ENCODE data around the gene CLOCK.

The CLOCK gene

DNA sequence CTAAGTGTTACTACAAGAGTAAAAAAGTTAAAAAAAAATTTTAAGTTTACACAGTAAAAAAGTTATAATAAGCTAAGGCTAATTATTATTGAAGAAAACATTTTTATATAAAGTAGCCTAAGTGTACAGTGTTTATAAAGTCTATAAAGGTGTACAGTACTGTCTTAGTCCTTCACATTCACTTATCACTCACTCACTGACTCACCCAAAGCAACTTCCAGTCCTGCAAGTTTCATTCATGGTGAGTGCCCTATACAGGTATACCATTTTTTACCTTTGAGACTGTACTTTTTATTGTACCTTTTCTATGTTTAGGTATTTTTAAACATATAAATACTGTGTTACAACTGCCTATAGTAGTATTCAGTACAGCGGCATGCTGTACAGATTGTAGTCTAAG lies 76.7 kb downstream of the CLOCK start:
- no peak for DNase-seq

DNA sequence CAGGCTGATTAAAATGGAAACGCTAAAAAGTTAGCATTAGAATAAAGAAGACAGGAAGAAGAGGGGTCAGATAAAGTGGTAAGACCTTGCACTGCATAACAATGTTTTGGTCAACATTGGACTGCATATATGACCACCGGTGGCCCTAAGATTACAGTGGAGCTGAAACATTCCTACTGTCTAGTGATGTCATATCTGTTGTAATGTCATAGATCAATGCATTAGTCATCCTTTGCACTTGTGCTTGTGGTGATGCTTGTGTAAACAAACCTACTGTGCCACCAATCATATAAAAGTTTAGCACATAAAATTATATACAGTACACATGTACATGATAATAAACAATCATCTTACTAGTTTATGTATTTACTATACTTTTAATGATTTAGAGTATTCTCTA lies 78.0 kb downstream of the CLOCK start:
- no peak for DNase-seq

DNA sequence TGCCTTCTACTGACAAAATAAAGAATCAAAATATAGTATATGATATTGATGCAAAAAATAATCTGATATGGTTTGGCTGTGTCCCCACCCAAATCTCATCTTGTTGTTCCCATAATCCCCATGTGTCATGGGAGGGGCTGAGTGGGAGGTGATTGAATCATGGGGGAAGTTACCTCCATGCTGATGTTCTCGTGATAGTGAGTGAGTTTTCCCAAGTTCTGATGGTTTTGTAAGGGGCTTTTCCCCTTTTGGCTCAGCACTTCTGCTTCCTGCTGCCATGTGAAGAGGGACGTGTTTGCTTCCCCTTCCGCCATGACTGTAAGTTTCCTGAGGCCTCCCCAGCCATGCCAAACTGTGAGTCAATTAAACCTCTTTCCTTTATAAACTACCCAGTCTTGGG lies 80.7 kb downstream of the CLOCK start:
- DNase-seq: no peak

DNA sequence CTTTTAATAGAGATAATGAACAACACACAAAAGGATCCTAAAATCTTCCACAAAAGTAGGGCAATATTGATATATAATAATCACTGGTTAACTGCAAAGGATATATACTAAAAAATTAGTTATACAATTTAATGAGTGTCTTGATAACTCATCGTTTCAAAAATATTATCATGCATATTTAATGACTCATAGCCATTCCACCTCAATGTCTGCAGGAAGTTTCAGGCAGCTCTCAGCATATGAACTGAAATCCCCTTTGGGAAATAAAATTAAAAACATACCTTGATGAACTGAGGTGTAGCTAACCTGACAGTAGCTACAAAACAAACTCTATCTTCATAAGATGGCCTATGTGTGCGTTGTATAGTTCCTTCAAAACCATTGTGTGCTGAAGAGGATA lies 88.1 kb downstream of the CLOCK start:
- DNase-seq: no peak

DNA sequence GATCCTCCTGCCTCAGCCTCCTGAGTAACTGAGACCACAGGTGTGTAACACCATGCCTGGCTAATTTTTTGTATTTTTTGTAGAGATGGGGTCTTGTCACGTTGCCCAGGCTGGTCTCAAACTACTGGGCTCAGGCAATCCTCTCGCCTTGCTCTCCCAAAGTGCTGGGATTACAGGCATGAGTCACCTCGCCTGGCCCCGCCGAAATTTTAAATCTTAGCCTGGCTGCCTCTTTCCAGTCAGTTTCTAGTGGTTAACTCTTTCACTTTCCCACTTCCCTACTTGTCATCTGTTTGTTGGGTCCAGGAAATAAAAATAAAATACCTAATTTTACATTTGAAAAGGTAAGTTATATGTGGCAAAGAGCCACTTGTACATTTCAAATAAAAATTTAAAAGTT lies 88.5 kb downstream of the CLOCK start:
- DNase-seq: no peak

DNA sequence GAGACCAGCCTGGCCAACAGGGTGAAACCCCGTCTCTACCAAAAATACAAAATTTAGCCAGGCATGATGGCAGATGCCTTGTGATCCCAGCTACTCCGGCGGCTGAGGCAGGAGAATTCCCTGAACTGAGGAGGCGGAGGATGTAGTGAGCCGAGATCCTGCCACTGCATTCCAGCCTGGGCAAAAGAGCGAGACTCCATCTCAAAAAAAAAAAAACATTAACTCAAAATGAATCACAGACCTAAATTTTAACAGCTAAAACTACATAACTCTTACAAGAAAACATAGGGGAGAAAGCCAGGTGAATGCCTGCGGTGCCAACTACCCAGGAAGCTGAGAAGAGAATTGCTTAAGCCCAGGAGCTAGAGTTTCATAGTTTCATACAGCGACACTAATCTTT lies 96.1 kb downstream of the CLOCK start:
- no peak for DNase-seq

DNA sequence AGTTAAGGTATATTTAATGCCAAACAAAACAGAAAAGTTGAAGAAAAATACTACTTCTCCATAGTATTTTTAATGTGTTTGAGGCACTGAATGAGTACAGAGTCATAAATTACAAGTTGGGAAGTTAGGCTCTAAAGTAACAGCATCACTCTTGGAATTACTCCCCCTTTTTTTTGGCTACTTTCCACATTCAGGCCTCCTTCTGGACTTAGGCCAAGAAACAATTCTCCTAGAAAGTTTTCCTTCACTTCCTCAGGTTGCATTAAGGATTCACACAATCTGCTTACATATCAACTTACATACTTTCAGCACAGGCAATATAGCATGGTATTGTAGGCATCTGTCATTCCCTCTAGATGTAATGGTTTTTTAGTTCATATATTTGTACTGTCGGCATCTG lies 98.9 kb downstream of the CLOCK start:
- no peak for DNase-seq

DNA sequence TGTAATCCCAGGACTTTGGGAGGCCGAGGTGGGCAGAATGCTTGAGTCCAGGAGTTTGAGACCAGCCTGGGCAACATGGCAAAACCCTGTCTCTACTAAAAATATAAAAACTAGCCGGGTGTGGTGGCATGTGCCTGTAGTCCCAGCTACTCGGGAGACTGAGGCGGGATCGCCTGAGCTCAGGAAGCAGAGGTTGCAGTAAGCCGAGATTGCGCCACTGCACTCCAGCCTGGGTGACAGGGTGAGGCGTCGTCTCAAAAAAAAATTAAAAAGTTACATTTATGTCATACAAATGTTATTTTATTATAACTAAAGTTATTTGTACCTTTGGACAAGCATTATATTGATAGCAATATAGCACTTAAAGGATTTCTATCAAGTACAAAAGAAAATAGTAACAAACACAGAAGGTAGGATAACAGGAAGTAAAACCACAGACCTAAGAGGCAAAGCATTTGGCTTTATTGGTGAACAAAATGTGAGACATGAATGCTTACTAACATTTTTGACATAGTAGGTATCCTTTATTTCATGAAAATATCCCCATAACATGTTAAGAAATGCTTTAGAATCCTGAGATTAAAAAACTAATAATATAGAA lies 99.5 kb downstream of the CLOCK start:
- DNase-seq: no peak

DNA sequence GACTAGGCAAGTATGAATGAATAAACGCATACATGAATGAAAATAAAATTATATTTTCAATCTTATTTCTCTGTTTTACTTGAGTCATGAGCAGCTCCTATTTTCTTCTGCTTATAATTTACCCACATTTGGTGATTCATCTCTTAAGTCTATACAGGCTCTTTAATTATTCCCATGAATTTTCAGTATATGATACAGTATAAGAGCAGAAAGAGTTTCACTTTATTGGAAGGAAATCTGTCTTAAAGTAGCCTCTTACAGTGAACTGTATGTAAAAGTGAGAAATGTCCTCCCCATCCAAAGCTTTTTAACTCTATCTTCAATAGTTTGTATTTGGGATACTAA lies 100.2 kb downstream of the CLOCK start:
- DNase-seq: no peak

DNA sequence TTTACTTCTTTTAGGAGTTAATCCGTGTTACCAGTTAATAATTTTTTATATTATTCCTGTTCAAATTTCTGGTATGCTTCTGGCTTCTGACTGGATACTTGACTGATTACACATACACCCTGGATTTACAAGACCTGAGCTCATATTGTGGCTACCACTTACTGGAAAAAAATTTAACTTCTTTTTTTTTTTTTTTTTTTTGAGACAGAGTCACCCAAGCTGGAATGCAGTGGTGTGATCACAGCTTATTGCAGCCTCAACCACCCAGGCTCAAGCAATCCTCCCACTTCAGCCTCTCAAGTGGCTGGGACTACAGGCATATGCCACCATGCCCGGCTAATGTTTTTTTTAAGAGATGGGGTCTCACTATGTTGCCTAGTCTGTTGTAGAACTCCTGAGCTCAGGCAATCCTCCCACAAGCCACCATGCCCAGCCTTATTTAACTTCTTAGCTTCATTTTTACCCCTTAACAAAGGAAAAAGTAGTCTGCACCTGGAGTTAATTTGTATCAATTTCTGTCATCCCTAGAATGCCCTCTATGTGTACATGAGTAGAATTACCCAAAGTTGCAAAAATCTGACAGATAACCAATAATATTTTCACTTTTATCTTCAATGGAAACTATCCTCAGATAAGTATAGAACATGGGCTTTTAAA lies 100.7 kb downstream of the CLOCK start:
- DNase-seq: no peak

DNA sequence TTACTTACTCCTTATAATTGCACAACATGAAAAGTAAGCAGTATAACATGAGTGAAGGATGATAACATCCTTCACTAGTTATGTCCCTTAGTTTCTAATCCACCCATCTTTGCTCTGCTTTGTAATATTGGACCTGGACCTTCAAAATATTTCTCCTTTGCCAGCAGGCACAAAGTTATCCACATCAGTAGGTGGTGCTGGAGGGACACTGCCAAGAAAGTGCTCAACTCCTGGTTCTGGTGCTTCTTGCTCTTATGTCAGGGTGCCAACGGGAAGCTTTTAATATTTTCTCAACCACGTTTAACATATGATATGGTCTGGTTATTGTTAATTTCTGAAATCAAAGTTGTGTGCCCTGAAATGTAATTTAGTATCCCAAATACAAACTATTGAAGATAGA lies 101.9 kb downstream of the CLOCK start:
- DNase-seq: no peak

DNA sequence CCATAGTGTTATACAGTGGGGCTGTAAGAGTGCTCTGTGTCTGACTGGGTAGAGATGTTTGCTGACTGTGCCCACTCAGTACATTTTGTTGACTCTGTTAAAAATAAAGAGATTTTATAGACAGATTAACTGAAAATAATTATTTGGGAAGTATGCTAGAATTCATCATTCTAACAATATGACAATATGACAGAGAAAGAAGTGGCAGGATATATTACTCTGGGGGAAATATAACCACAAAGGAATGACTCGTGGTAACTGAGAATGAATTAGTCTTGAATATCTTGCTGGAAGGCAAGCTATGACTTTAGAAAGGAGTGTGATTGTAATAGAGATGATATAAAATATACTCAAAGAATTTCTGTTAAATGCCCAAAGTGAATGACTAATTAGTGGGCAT lies 104.2 kb downstream of the CLOCK start:
- no peak for DNase-seq

DNA sequence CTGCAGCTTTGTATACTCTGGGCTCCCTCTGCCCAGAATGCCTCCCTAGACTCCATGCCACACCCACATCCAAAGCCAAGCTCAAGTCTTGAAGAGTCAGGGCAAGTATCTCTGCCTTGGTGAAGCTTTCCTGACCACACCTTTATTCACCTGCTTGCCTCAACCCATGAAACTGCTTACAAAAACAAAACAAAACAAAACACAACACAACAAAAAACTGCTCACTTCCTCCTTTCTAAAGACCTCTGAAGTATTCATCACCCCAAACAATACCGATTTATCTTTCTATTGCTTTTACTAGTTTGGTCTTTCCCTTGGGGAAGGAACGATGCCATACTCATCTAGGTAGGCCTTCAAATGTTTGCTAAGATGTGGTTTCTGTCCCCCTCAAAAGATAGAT lies 105.9 kb downstream of the CLOCK start:
- no peak for DNase-seq

DNA sequence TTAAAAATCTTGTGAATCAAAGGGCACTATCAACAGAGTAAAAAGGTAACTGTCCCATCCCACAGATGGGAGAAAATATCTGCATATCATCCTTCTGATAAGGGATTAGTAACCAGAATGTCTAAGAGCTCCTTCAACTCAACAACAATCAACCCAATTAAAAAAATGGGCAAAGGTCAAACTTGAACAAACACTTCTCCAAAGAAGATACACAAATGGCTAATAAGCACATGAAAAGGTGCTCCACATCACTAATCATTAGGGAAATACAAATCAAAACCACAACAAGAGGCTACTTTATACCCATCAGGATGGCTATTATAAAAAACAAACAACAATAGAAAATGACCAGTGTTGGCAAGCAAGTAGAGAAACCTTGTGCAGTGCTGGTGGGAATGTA lies 107.7 kb downstream of the CLOCK start:
- DNase-seq: no peak

DNA sequence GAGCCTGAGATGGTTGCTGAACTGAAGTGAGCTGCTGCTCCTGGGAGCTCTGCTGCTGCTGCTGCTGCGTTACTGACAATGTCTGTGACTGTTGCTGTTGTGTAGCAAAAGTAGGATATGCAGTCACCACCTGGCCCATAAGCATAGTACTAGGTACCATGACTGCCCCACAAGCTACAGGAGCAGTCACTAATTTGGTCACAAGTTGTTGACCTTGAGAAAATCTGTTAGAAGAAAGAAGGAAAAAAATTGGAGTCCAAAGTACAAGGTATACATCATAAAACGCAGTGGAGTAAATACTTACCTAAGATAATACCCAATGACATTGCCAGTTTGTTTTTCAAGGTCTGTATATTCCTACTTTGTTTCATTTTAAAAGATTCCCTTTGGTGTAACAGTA lies 108.4 kb downstream of the CLOCK start:
- no peak for DNase-seq

DNA sequence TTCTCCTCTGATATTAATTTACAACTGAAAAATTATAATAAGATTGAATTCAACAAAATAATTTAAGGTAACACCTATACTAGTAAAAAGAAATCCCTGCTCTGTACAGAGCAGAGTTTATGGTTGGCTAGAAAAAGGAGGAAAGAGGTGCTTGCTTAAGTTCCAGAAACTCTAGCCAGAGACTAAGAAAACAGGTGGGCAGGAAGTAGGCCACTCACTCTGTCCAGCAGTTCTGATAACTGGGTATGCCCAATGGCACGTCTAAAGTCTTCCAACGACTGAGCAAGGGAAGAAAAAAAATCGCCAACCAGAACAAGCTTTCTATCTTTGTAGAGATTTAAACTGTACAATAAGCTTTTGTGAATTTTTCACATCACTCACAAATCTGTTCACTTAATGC lies 108.9 kb downstream of the CLOCK start:
- DNase-seq: no peak

DNA sequence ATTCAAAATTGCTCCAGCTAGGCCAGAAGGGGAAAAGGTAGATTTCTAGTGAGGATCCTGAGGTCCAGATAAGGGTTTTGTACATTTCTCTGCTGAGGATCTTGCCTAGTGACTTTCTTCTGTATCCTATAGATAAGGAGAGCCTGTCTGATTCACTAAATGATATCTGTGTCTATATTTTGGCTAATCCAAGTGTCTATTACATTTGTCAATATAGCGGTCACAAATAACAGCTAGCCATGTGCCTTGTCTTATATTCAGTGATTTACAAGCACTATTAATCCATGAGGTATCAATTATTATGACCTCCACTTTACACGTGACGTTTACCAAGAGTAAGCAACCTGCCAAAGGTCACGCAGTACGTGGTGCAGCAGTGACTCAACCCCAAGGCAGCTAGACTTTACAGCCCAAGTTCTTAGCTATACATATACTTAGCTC lies 109.3 kb downstream of the CLOCK start:
- no peak for DNase-seq

DNA sequence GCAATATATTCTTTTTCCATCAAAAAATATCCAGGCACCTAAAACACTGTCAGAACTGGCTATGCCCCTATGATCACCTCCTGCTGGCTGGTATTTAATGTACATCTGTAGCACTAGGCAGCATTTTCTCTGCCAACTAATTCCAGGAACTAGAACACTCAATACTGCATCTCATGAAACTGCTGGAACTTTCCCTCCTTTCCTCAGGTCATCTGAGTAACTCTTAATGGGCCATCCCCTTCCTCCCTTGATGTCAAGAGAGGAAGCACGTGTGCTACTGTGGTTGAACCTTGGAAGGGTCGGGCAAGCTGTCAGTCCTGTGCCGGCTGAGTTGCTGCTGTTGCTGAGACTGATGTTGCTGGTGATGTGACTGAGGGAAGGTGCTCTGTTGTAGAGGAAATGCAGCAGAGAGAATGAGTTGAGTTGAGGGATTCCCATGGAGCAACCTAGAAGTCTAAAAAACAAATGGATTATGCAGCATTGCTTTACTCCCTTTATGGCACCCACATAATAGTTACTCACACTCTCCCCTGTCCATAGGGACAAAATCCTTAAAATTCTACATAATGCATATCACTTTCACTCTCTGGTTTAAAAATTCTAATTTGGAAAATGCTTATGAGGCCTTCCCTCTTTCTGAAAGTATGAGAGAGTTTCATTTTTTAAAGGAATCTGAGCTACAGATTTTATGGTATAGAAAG lies 111.4 kb downstream of the CLOCK start:
- DNase-seq: no peak

DNA sequence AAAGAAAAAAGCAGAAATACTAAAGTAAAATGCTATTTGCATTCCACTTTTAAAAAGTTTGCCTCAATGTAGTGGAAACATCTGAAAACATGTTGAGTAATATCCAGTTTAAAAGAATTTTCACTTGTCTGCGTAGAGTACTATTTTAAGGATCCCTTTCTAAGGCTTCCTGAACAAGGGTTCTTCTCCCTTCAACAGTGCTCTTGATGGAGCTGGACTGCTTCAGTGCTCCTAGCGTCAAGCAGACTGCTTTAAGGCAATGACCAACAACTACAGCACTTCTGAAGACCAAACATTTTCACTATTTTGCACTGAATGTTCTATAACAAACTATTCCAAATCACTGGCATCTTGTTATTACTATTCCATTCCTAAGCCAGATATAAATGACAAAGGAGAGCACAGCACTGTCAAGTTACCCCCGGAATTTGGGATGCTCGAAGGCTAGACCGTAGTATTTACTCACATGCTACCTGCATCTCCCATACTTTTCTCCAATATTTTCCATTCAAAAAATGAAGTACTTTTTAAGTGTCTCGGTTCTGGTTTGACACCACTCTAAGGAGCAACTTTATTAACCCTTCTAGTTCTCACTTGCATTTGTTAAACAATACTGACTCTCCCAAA lies 114.9 kb downstream of the CLOCK start:
- no peak for DNase-seq

DNA sequence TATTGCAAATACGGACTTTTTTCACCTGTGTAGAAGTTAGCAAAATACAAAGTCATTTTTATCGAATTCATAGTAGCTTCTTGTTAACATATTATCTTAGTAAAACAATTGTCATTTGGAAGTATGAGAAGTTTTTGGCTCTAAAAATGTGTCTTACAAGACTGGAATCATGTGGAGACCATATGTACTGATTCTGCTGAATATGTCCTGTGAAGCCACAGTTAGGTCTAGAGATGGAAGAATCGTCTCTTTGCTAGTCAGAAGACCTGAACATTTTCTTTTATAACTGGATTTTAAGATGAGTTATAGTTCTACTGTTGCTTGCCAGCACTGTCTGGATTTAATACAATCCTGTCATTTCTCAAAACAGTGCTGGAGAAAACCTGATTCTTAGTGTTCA lies 121.9 kb downstream of the CLOCK start:
- DNase-seq: no peak

DNA sequence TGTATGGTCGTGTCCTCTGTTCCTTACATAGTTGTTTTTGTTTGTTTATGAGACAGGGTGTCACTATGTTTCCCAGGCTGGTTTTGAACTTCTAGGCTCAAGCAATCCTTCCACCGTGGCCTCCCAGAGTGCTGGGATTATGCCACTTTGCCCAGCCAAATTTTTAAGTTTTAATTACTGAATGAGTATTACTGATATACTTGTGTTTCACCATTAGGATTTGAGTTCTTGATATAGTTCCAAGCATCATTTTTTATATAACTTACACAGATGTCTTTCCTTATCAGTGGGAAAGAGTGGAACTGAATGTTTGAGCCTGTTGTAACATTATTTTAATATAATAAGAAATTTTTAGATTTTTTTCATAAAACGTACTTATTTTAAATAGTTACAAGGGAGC lies 130.5 kb downstream of the CLOCK start:
- DNase-seq: no peak

DNA sequence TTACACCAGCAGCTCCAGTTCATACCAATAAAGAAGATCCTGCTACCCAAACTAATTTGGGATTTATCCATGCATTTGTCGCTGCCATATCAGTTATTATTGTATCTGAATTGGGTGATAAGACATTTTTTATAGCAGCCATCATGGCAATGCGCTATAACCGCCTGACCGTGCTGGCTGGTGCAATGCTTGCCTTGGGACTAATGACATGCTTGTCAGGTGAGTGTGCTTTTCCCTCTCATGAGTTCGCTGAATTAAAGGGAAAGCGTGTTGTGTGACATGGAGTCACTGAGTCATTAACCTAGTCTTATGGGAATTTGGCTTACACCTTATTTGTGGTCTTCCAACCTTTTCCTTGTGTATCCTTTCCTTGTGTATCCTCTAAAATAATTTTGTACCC lies 135.1 kb downstream of the CLOCK start:
- no peak for DNase-seq

DNA sequence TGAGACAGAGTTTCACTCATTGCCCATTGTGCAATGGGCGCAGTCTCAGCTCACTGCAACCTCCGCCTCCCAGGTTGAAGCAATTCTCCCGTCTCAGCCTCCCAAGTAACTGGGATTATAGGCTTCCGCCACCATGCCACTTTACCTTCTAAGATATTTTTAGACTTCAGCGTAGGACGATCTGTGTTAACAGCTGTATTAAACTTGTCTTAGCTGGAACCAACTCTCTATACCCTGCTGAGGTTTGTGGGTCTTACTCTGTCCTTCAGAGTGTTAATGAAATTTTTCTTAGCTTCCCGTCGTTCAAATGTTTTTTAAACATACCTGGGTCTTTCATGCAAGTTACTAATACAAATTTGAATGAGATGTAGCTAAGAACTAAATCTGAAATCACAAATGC lies 136.3 kb downstream of the CLOCK start:
- DNase-seq: no peak

DNA sequence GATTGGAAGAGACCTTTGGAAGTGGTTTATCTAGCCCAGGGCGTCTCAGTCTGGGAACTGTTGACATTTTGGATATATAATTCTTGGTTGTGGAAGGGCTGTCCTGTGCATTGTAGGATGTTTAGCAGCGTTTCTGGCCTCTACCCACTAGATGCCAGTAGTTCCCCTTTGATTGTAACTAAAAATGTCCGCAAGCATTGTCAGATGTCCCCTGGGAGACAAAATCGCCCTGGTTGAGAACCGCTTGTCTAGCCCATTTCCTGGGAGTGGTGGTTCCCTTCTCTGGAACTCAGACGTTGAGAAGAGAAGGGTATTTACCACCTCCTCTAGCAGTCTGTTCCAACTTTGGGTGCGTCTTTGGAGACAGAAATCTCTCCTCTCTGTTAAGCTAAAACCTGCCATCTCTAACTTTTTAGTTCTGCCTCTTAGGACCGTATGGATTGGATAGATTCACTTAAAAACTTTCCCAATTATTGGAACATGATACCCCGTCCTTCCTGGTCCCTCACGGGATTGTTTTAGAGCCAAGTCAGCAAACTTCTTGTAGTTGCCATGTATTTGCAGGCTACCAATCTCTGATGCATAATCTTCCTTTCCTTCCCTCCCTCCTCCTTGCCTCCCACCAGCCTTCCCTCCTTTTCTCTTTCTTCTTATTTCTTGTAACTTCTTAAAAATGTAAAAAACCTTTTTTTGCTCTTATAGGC lies 137.1 kb downstream of the CLOCK start:
- no peak for DNase-seq
